KMS-11 (cell line): ENCODE results near the gene UQCC2.
A peak's percentile ranks its signal among the peaks of the same experiment; 100 is the strongest.

ENCODE experiments used
- H2AFZ ChIP-seq: fragments of 200-600 bp; sonication (generic); 2 replicates; pipeline ENCODE4 v1.6.1; 2016; ENCODE audit warnings: antibody characterized with exemption, mixed run types, low read depth
- H3K27ac ChIP-seq: fragments of 200-600 bp; sonication (generic); 2 replicates; pipeline ENCODE4 v1.6.1; 2016; ENCODE audit warnings: mild to moderate bottlenecking, mixed run types
- H3K27me3 ChIP-seq: fragments of 200-600 bp; sonication (generic); 2 replicates; pipeline ENCODE4 v1.6.1; 2017; ENCODE audit warnings: mild to moderate bottlenecking, low read depth, mixed run types, moderate library complexity; ENCODE audit not compliant: insufficient read depth
- H3K36me3 ChIP-seq: fragments of 200-600 bp; sonication (generic); 2 replicates; pipeline ENCODE4 v1.6.1; 2017; ENCODE audit warnings: mild to moderate bottlenecking, mixed run types; ENCODE audit not compliant: insufficient read depth
- H3K4me1 ChIP-seq: fragments of 200-600 bp; sonication (generic); 2 replicates; pipeline ENCODE4 v1.6.1; 2016; ENCODE audit warnings: mild to moderate bottlenecking, low read depth, mixed run types; ENCODE audit not compliant: poor library complexity, severe bottlenecking
- H3K4me2 ChIP-seq: fragments of 200-600 bp; sonication (generic); 2 replicates; pipeline ENCODE4 v1.7.0; 2016; ENCODE audit warnings: mild to moderate bottlenecking, mixed run types
- H3K4me3 ChIP-seq: fragments of 200-600 bp; sonication (generic); IDR thresholded peaks from 2 replicates; pipeline ENCODE4 v1.6.1; 2017; ENCODE audit warnings: low read depth, low read length, mixed read lengths; ENCODE audit not compliant: insufficient read depth
- H3K79me2 ChIP-seq: fragments of 200-600 bp; sonication (generic); 2 replicates; pipeline ENCODE4 v1.6.1; 2016; ENCODE audit warnings: low read depth, mixed run types; ENCODE audit not compliant: insufficient read depth
- H3K9ac ChIP-seq: fragments of 200-600 bp; sonication (generic); 2 replicates; pipeline ENCODE4 v1.6.1; 2016; ENCODE audit warnings: mild to moderate bottlenecking, mixed run types
- H4K20me1 ChIP-seq: fragments of 200-600 bp; sonication (generic); 2 replicates; pipeline ENCODE4 v1.6.1; 2016; ENCODE audit warnings: mild to moderate bottlenecking, mixed run types; ENCODE audit not compliant: insufficient read depth
- CTCF ChIP-seq: fragments of 200-600 bp; sonication (generic); conservative IDR thresholded peaks from 2 replicates; pipeline ENCODE4 v1.6.1; 2017; ENCODE audit warnings: low read depth, mild to moderate bottlenecking, antibody characterized with exemption, low read length, moderate library complexity, mixed read lengths

Gene UQCC2

GRCh38 chr6:33710296-33711121, 991 bp downstream of the UQCC2 start:
- Histone ChIP-seq H3K4me3 (peak overlapping the region; percentile 59), H3K27ac (peak overlapping the region; percentile 93), H3K4me1 (peaks cover 16% of the 10 kb centered on the region), H4K20me1 (no peaks in the 10 kb centered on the region), H2AFZ (peak overlapping the region; percentile 96), H3K4me2 (peak overlapping the region; percentile 100), H3K79me2 (peaks cover 12% of the 10 kb centered on the region; the same call in 1 of the 2 replicates), H3K36me3 (no peaks in the 10 kb centered on the region), H3K27me3 (no peaks in the 10 kb centered on the region), H3K9ac (peak overlapping the region; percentile 98)
- TF ChIP-seq CTCF: no peak

GRCh38 chr6:33709605-33710295, 1.8 kb downstream of the UQCC2 start:
- H3K79me2 ChIP-seq: peaks cover 12% of the 10 kb centered on the region; the same call in 1 of the 2 replicates
- peaks cover 16% of the 10 kb centered on the region for H3K4me1 ChIP-seq
- H3K36me3 ChIP-seq: no peaks in the 10 kb centered on the region
- H3K27ac ChIP-seq: no peak overlapping the region
- no peaks in the 10 kb centered on the region for H4K20me1 ChIP-seq
- no peaks in the 10 kb centered on the region for H3K27me3 ChIP-seq
- no peak for TF ChIP-seq CTCF
- H3K9ac ChIP-seq: no peak overlapping the region
- H3K4me2 ChIP-seq: peak overlapping the region; percentile 100; the same call in 1 of the 2 replicates
- no peak overlapping the region for H2AFZ ChIP-seq
- H3K4me3 ChIP-seq: no peak overlapping the region

GRCh38 chr6:33708516-33709204, 2.8 kb downstream of the UQCC2 start:
- Histone ChIP-seq H3K4me1 (peaks cover 16% of the 10 kb centered on the region), H3K4me2 (no peak overlapping the region), H3K79me2 (peaks cover 12% of the 10 kb centered on the region; the same call in 1 of the 2 replicates), H3K27ac (no peak overlapping the region), H2AFZ (no peak overlapping the region), H4K20me1 (no peaks in the 10 kb centered on the region), H3K36me3 (no peaks in the 10 kb centered on the region), H3K4me3 (no peak overlapping the region), H3K27me3 (no peaks in the 10 kb centered on the region), H3K9ac (no peak overlapping the region)
- no peak for TF ChIP-seq CTCF

GRCh38 chr6:33707771-33708170, 3.7 kb downstream of the UQCC2 start:
- H3K4me2 ChIP-seq: no peak overlapping the region
- no peaks in the 10 kb centered on the region; the same call in 1 of the 2 replicates for H4K20me1 ChIP-seq
- no peaks in the 10 kb centered on the region for H3K27me3 ChIP-seq
- H3K4me3 ChIP-seq: no peak overlapping the region
- H3K36me3 ChIP-seq: no peaks in the 10 kb centered on the region
- peaks cover 18% of the 10 kb centered on the region for H3K4me1 ChIP-seq
- H3K9ac ChIP-seq: no peak overlapping the region
- H3K79me2 ChIP-seq: peaks cover 12% of the 10 kb centered on the region; the same call in 1 of the 2 replicates
- TF ChIP-seq CTCF: no peak
- no peak overlapping the region for H2AFZ ChIP-seq
- no peak overlapping the region for H3K27ac ChIP-seq
